Renal cortical epithelial cell (primary cell): ENCODE results near the gene RNASE8. TPM values are rescaled to one million over a fixed set of nuclear protein-coding genes. Genes with fewer than 3 reads are reported as not detected.
"Not testable (repeated sequence)": the region's sequence is repeated elsewhere in the genome, so short reads cannot be mapped to it uniquely, and the experiment has no call there.

ENCODE experiments used
- DNase-seq: peaks from one replicate; pipeline ENCODE4 v3.0.0-alpha.2; 2011; ENCODE audit warnings: low read depth
- total RNA-seq: library from RNA; depleted of rRNA; stranded (reverse); fragments of >200 nt; gene quantifications from 2 replicates; pipeline ENCODE4 v1.2.3, GENCODE V29; 2014

RNASE8 gene
- total RNA-seq, 1 donor from 2014 or later = not detected

- DNase-seq = no peak
Observed at GRCh38 chr14:21029917-21030316, 27.7 kb upstream of the RNASE8 start, which contains the start of gene TPPP2. TPPP2 (plus strand) TSS chr14:21030217; CDS start chr14:21030582, 365 bp downstream.

- DNase-seq = no peak
Observed at GRCh38 chr14:21030531-21030930, 27.1 kb upstream of the RNASE8 start.

- no peak for DNase-seq
Observed at GRCh38 chr14:21032326-21033132, 25.1 kb upstream of the RNASE8 start.

- DNase-seq = no peak
Observed at GRCh38 chr14:21033133-21033698, 24.4 kb upstream of the RNASE8 start.

GRCh38 chr14:21034707-21035106, 22.9 kb upstream of the RNASE8 start, which contains the start of gene RNASE13:
RNASE13 (minus strand) TSS chr14:21034807; CDS start chr14:21034288, 519 bp downstream.
- DNase-seq = no peak

GRCh38 chr14:21036751-21037150, 20.9 kb upstream of the RNASE8 start:
- DNase-seq = no peak

GRCh38 chr14:21037156-21037555, 20.5 kb upstream of the RNASE8 start:
- DNase-seq = no peak

GRCh38 chr14:21038441-21039422, 18.9 kb upstream of the RNASE8 start:
- DNase-seq = no peak

GRCh38 chr14:21039585-21040369, 17.8 kb upstream of the RNASE8 start:
- DNase-seq = peak; percentile 61

- DNase-seq = no peak
Observed at GRCh38 chr14:21040370-21040925, 17.2 kb upstream of the RNASE8 start.

GRCh38 chr14:21040941-21041340, 16.7 kb upstream of the RNASE8 start:
- not testable (repeated sequence) for DNase-seq

- DNase-seq = peak; percentile 30
Observed at GRCh38 chr14:21041676-21042433, 15.8 kb upstream of the RNASE8 start, which contains the start of gene RNASE7. RNASE7 (plus strand) TSS chr14:21042362; CDS start chr14:21042993, 631 bp downstream.

GRCh38 chr14:21042918-21043317, 14.7 kb upstream of the RNASE8 start:
- peak; percentile 38 for DNase-seq

- DNase-seq = no peak
Observed at GRCh38 chr14:21043387-21043973, 14.1 kb upstream of the RNASE8 start.

GRCh38 chr14:21043974-21044618, 13.5 kb upstream of the RNASE8 start:
- DNase-seq = peak; percentile 59

- DNase-seq = no peak
Observed at GRCh38 chr14:21047378-21047781, 10.2 kb upstream of the RNASE8 start.

GRCh38 chr14:21048638-21049037, 9.0 kb upstream of the RNASE8 start:
- DNase-seq = no peak

- DNase-seq = no peak
Observed at GRCh38 chr14:21049271-21049673, 8.3 kb upstream of the RNASE8 start.

- DNase-seq = no peak
Observed at GRCh38 chr14:21050597-21050996, 7.0 kb upstream of the RNASE8 start.
